A549 (cell line): Measurements from ENCODE around the gene SYMPK. TPM values are rescaled to one million over a fixed set of nuclear protein-coding genes. Genes with fewer than 3 reads are reported as not detected.

ENCODE experiments used
- ATAC-seq, 2 experiments: fragments of 200-7000 bp in 1 of 2; fragments of >200 bp in 1 of 2; cut with Nextera tagmentation in 1 of 2; cut with Tn5 transposase in 1 of 2; 3 replicates each; pipeline versions ENCODE4 v1.8.0 to v1.9.1; 2018 to 2020; ENCODE audit warnings: mild to moderate bottlenecking in 1 of 2, moderate library complexity in 1 of 2
- CTCF ChIA-PET: fragments of 300-600 bp; sonication (Branson Sonifier 250); formaldehyde crosslinking; extraction: SDS; loops from one replicate; lab custom pipeline; 2021; ENCODE audit warnings: antibody characterized with exemption, inconsistent platforms; lab: Yijun Ruan, JAX
- POLR2A ChIA-PET: fragments of 350-600 bp; formaldehyde crosslinking; extraction: SDS; loops from one replicate; lab custom pipeline; 2021; ENCODE audit warnings: antibody characterized with exemption, inconsistent platforms; lab: Yijun Ruan, JAX
- DNase-seq, 2 experiments: peaks; one replicate each; pipeline versions ENCODE4 v3.0.0 to v3.0.0-alpha.2; 2011 to 2016; ENCODE audit warnings: low read depth in 1 of 2, low spot score in 1 of 2
- FAIRE-seq: peaks from 2 replicates; lab custom pipeline; 2011; peaks lifted over from hg19 to GRCh38; lab: Jason Lieb, UNC
- H3K27ac ChIP-seq, 2 experiments: fragments of >200 bp; sonication (Bioruptor Twin); formaldehyde crosslinking; 3 replicates each; pipeline ENCODE4 v1.5.1; 2016 to 2017
- H3K4me1 ChIP-seq: fragments of >200 bp; sonication (Bioruptor Twin); formaldehyde crosslinking; 3 replicates; pipeline ENCODE4 v1.6.1; 2016
- H3K4me2 ChIP-seq: fragments of >200 bp; sonication (Bioruptor Twin); formaldehyde crosslinking; 3 replicates; pipeline ENCODE4 v1.6.1; 2016
- H3K4me3 ChIP-seq: fragments of >200 bp; sonication (Bioruptor Twin); formaldehyde crosslinking; 3 replicates; pipeline ENCODE4 v1.5.1; 2016
- H3K9me3 ChIP-seq: fragments of >200 bp; sonication (Bioruptor Twin); formaldehyde crosslinking; 3 replicates; pipeline ENCODE4 v1.6.1; 2016
- ATOH8 ChIP-seq: fragments of 250-450 bp; sonication (Bioruptor Pico); IDR thresholded peaks from 2 replicates; pipeline ENCODE4 v1.5.0; 2020; ENCODE audit warnings: low read depth, mild to moderate bottlenecking, moderate library complexity
- CHD4 ChIP-seq: fragments of 200-600 bp; sonication (generic); IDR thresholded peaks from 2 replicates; pipeline ENCODE4 v1.6.1; 2016; ENCODE audit warnings: antibody characterized with exemption, mild to moderate bottlenecking, borderline replicate concordance
- E2F6 ChIP-seq: IDR thresholded peaks from 2 replicates; pipeline ENCODE4 v1.6.1; 2012; ENCODE audit warnings: low read depth, borderline replicate concordance
- EHMT2 ChIP-seq: fragments of 200-600 bp; sonication (generic); IDR thresholded peaks from 2 replicates; pipeline ENCODE4 v1.6.1; 2016; ENCODE audit warnings: antibody characterized with exemption, low read depth, mild to moderate bottlenecking, moderate library complexity
- ESRRA ChIP-seq: fragments of 150-350 bp; IDR thresholded peaks from 2 replicates; pipeline ENCODE4 v1.6.1; 2014; ENCODE audit warnings: mild to moderate bottlenecking, low read length, borderline replicate concordance
- FOSB ChIP-seq: fragments of 250-450 bp; sonication (Bioruptor Pico); IDR thresholded peaks from 2 replicates; pipeline ENCODE4 v1.5.0; 2020; ENCODE audit warnings: mild to moderate bottlenecking, moderate library complexity
- HDAC2 ChIP-seq: fragments of 200-600 bp; sonication (generic); IDR thresholded peaks from 2 replicates; pipeline ENCODE4 v1.6.1; 2016
- HEYL ChIP-seq: fragments of 250-450 bp; sonication (Bioruptor Pico); IDR thresholded peaks from 2 replicates; pipeline ENCODE4 v1.8.0; 2021; ENCODE audit warnings: mild to moderate bottlenecking, moderate library complexity
- HOXA7 ChIP-seq: fragments of 250-450 bp; sonication (Bioruptor Pico); IDR thresholded peaks from 2 replicates; pipeline ENCODE4 v1.5.0; 2020; ENCODE audit warnings: mild to moderate bottlenecking, moderate library complexity
- MAFK ChIP-seq: fragments of 450-650 bp; IDR thresholded peaks from 2 replicates; pipeline ENCODE4 v1.6.1; 2014; ENCODE audit not compliant: partially characterized antibody
- MYC ChIP-seq: IDR thresholded peaks from 2 replicates; pipeline ENCODE4 v1.6.1; 2012; ENCODE audit warnings: mild to moderate bottlenecking, inconsistent platforms, low read length, improper control_type of control experiment, borderline replicate concordance
- NR3C1 ChIP-seq: fragments of >200 bp; sonication (Bioruptor Twin); formaldehyde crosslinking; IDR thresholded peaks from 3 replicates; pipeline ENCODE4 v1.6.1; 2017
- RARB ChIP-seq: fragments of 250-450 bp; sonication (Bioruptor Pico); IDR thresholded peaks from 2 replicates; pipeline ENCODE4 v1.8.0; 2021; ENCODE audit warnings: mild to moderate bottlenecking, moderate library complexity
- RNF2 ChIP-seq: fragments of 200-600 bp; sonication (generic); IDR thresholded peaks from 2 replicates; pipeline ENCODE4 v1.6.1; 2016; ENCODE audit warnings: low read depth, mild to moderate bottlenecking, antibody characterized with exemption, moderate library complexity, borderline replicate concordance
- WGBS: methylation state at CpG from one replicate; pipeline ENCODE4 v1.1.6; 2017; ENCODE audit errors: missing lambda C conversion rate; 5-methylcytosine and 5-hydroxymethylcytosine counted together
- polyA plus RNA-seq, 4 experiments: library from polyadenylated mRNA; depleted of rRNA in 3 of 4; stranded (reverse); fragments of >200 nt; fragmentation: RNase III in 1 of 4; extraction: RNeasy Plus Mini Kit Qiagen cat#74134 plus additional on column Dnase treatment in 1 of 4; gene quantifications; 2 replicates in 3 of 4; 3 replicates in 1 of 4; pipeline ENCODE4 v1.2.3, GENCODE V29; 2011 to 2017
- TF ChIP-seq, protein P1 (sequence below): fragments of >200 bp; sonication (Bioruptor Twin); formaldehyde crosslinking; IDR thresholded peaks from 3 replicates; pipeline ENCODE4 v1.5.1; 2016
- TF ChIP-seq, protein P2 (sequence below): IDR thresholded peaks from 2 replicates; pipeline ENCODE4 v1.6.1; 2012
- TF ChIP-seq, protein P3 (sequence below): fragments of 150-350 bp; IDR thresholded peaks from 2 replicates; pipeline ENCODE4 v1.6.1; 2014; ENCODE audit warnings: low read depth, mild to moderate bottlenecking, low read length
- TF ChIP-seq, protein P4 (sequence below): fragments of >200 bp; sonication (Bioruptor Twin); formaldehyde crosslinking; IDR thresholded peaks from 3 replicates; pipeline ENCODE4 v1.6.1; 2016
- TF ChIP-seq, protein P5 (sequence below): fragments of 250-450 bp; sonication (Bioruptor Pico); IDR thresholded peaks from 2 replicates; pipeline ENCODE4 v1.5.0; 2021; ENCODE audit warnings: mild to moderate bottlenecking, moderate library complexity, borderline replicate concordance

SYMPK gene
- polyA plus RNA-seq, 2 of the 4 experiments (the other 2 are of a cell fraction) = 61.9 to 105 TPM

DNA sequence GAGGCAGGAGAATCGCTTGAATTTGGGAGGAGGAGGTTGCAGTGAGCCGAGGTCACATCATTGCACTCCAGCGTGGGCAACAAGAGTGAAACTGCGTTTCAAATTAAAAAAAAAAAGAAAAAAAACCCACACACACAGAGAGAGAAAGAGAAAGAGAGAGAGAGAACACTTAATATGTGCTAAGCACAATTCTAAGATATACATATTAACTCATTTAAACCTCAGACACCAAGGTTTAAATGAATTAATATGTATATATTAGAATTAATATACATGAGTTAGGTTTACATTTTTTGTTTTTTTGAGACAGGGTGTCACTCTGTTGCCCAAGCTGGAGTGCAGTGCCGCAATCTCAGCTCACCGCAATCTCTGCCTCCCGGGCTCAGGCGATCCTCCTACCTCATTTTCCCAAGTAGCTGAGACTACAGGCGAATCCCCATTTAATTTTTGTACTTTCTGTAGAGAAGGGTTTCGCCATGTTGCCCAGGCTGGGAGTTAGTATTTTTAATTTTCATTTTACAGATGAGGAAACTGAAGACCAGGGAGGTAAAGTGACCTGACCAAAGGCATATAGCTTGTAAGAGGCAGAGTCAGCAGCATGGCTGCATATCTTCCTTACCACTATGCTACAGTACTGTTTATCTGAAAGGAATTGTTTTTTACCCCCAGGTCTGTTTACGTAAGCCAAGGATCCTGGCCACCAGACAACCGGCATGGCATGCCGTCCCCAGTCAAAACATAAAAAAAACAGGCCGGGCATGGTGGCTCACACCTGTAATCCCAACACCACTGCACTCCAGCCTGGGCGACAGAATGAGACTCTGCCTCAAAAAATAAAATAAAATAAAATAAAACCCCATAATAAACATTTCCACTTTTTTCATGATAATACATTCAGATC, 2.3 kb downstream of the SYMPK start:
- Histone ChIP-seq H3K4me2 (peak overlapping the region; percentile 73), H3K4me1 (peaks cover 19% of the 10 kb centered on the region), H3K4me3 (no peak overlapping the region), H3K9me3 (no peaks in the 10 kb centered on the region), H3K27ac (peak overlapping the region in 1 of 2 experiments; percentile 16; a peak in 1 of 6 replicates)
- 81% methylated on average over 15 of the region's 15 CpGs for WGBS
- no peak for DNase-seq
- TF ChIP-seq ESRRA = no peak
- TF ChIP-seq, protein P1, sequence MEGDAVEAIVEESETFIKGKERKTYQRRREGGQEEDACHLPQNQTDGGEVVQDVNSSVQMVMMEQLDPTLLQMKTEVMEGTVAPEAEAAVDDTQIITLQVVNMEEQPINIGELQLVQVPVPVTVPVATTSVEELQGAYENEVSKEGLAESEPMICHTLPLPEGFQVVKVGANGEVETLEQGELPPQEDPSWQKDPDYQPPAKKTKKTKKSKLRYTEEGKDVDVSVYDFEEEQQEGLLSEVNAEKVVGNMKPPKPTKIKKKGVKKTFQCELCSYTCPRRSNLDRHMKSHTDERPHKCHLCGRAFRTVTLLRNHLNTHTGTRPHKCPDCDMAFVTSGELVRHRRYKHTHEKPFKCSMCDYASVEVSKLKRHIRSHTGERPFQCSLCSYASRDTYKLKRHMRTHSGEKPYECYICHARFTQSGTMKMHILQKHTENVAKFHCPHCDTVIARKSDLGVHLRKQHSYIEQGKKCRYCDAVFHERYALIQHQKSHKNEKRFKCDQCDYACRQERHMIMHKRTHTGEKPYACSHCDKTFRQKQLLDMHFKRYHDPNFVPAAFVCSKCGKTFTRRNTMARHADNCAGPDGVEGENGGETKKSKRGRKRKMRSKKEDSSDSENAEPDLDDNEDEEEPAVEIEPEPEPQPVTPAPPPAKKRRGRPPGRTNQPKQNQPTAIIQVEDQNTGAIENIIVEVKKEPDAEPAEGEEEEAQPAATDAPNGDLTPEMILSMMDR = no peak
- no peak for TF ChIP-seq RARB (CRISPR knock-in tag)
- TF ChIP-seq, protein P2, sequence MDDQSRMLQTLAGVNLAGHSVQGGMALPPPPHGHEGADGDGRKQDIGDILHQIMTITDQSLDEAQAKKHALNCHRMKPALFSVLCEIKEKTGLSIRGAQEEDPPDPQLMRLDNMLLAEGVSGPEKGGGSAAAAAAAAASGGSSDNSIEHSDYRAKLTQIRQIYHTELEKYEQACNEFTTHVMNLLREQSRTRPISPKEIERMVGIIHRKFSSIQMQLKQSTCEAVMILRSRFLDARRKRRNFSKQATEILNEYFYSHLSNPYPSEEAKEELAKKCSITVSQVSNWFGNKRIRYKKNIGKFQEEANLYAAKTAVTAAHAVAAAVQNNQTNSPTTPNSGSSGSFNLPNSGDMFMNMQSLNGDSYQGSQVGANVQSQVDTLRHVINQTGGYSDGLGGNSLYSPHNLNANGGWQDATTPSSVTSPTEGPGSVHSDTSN = no peak
- no peak for TF ChIP-seq NR3C1
- TF ChIP-seq, protein P3, sequence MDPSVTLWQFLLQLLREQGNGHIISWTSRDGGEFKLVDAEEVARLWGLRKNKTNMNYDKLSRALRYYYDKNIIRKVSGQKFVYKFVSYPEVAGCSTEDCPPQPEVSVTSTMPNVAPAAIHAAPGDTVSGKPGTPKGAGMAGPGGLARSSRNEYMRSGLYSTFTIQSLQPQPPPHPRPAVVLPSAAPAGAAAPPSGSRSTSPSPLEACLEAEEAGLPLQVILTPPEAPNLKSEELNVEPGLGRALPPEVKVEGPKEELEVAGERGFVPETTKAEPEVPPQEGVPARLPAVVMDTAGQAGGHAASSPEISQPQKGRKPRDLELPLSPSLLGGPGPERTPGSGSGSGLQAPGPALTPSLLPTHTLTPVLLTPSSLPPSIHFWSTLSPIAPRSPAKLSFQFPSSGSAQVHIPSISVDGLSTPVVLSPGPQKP = no peak
- no peak for TF ChIP-seq E2F6
- TF ChIP-seq, protein P4, sequence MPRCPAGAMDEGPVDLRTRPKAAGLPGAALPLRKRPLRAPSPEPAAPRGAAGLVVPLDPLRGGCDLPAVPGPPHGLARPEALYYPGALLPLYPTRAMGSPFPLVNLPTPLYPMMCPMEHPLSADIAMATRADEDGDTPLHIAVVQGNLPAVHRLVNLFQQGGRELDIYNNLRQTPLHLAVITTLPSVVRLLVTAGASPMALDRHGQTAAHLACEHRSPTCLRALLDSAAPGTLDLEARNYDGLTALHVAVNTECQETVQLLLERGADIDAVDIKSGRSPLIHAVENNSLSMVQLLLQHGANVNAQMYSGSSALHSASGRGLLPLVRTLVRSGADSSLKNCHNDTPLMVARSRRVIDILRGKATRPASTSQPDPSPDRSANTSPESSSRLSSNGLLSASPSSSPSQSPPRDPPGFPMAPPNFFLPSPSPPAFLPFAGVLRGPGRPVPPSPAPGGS = no peak
- no peak for TF ChIP-seq ATOH8 (CRISPR knock-in tag)
- TF ChIP-seq RNF2 = no peak
- TF ChIP-seq HDAC2 = no peak
- no peak for TF ChIP-seq MAFK
- TF ChIP-seq MYC = no peak
- TF ChIP-seq EHMT2 = no peak
- no peak for TF ChIP-seq HEYL (CRISPR knock-in tag)
- TF ChIP-seq, protein P5, sequence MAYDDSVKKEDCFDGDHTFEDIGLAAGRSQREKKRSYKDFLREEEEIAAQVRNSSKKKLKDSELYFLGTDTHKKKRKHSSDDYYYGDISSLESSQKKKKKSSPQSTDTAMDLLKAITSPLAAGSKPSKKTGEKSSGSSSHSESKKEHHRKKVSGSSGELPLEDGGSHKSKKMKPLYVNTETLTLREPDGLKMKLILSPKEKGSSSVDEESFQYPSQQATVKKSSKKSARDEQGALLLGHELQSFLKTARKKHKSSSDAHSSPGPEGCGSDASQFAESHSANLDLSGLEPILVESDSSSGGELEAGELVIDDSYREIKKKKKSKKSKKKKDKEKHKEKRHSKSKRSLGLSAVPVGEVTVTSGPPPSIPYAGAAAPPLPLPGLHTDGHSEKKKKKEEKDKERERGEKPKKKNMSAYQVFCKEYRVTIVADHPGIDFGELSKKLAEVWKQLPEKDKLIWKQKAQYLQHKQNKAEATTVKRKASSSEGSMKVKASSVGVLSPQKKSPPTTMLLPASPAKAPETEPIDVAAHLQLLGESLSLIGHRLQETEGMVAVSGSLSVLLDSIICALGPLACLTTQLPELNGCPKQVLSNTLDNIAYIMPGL (CRISPR knock-in tag) = no peak
- no peak for TF ChIP-seq HOXA7 (CRISPR knock-in tag)
- TF ChIP-seq FOSB (CRISPR knock-in tag) = no peak
- no peak for TF ChIP-seq CHD4
- CTCF ChIA-PET = interaction anchor here (0.7 to 16.0 kb wide), 5 partner anchors 11 to 42 kb away, joined by 3 to 169 read pairs (median 18); no protein-coding TSS in a partner anchor
- POLR2A ChIA-PET = no interaction called here
- ATAC-seq = no peak
- no peak for FAIRE-seq
